NCI-H526 (cell line): ENCODE measurements around the gene SLC7A14.

Experiments
- DNase-seq, 2 experiments: peaks; one replicate each; lab custom pipeline; 2025; lab: John Stamatoyannopoulos, UW

Gene SLC7A14

DNA sequence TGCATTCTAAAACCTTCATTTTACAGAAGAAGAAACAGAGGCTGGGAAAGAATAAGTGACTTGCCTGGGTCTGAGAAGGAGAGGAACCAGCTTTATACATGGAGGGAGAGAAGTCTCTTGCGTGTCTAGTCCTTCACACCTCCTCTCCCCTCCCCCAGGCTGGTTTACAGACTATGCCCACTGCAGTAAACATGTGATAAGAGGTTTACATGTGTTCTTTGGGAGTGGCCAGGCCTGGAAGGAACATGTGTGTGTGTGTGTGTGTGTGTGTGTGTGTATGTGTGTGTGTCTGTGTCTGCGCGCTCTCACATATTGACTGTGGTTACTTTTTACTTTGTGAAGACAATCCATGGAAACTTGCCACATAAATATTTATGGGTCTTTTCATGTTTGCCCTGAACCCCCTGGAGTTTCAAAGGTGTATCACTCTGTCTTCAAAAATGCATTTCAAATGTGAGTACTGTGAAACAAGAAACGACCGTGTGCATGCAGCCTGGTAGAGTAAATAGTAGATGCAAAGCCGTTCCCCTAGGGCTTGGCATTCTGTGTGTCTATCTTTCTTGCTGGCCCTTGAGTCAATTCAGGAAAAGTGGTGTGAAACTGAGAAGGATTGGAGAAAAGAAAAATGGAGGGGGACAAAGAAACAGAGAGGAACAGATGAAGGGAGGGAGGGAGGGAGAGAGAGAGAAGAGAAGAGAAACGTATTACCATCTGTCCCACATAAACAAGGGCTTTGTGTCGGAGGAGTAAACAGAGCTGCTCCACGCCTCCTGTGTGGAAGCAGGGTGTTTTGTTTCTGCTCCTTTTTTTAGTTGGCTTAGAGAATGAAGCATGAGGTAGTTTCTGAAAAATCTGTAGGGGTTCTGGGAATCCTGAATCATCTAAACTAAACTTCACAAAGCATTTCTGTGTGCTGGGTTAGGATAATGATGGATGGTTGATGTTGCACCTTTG lies 115.5 kb downstream of the SLC7A14 start:
- DNase-seq: peak; percentile 82 to 84

DNA sequence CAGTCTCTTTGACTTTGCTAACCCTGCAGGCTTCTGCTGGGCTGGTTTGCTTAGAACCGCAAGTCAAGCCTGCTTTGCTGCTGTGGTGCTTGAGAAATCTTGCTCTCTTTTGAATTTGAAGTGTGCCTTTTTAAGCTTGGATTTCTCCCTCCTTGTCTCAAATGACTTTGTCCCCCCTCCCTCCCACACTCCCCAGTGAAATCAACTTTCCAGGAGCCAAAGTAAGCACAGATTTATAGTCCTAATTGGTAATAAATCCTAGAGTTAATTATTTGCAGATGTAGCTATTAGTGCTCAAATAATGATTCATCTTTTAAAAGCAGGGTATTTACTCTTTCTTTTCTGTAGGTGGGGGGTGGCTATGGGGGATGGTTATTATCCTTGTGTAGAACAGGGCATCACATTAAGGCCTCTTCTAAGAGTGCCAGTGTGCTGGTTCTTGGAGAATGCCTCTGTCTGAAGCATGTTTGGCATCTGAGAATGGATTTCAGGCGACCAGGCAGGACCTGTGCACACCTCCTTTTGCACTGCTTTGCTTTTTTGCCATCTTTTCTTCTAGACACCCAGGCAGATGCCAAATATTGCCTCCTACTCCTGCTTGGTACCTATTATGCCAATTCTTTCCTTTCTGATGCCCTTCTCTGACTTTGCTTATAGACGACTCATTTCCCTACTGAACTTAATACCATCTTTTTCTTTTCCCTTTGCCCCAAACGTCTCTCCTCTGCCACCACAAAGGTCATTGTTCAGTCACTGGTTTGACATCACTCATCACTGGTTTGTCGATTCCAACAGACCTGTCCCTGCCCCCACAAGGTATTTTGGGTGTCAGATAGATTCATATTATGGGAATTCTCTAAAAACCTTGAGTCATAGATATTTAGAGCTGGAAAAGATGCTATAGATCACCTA lies 116.5 kb downstream of the SLC7A14 start:
- peak in 1 of 2 experiments; percentile 48 for DNase-seq

- peak; percentile 98 to 99 for DNase-seq
These were observed 118.2 kb downstream of the SLC7A14 start for GRCh38 chr3:170467571-170468147.

GRCh38 chr3:170467007-170467406 lies 118.9 kb downstream of the SLC7A14 start:
- DNase-seq: peak; percentile 90 to 95

DNA sequence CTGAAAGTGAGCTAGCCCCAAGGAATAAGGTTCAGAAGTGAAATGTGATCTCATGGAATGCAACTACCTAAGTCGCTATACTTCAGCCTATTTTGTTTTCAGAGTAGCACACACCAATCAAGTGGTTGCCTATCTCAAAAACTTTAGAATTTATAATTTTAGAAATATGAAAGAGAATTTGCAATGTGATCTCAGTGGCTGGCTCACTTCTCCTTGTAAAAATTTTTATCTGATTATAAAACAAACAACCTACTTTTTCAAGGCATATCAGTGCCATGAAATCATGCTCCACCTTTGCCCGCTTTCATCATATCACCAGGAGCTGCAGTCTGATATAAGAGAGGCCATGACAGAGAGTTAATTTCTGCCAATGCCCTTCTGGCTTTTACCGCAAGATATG lies 119.9 kb downstream of the SLC7A14 start:
- peak; percentile 71 to 80 for DNase-seq

DNA sequence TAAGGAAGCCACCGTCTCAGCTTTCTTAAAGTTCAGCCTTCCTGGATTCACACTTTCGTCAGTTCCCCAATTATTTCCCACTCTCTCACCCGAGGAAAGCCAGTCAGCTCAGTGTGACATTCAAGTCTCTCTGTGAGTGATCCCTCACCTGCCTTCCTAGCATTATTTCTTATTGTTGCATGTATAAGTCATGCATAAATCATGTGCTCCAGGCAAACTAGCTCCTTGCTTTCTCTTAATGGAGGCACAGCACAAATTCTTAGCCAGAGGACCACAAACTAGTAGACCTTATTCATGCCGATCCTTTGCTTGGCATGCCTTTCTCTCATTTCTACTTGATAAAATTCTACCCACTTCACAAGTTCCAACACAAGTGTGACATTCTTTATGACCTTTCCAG lies 122.9 kb downstream of the SLC7A14 start:
- DNase-seq: no peak

GRCh38 chr3:170458285-170458684 lies 127.6 kb downstream of the SLC7A14 start:
- DNase-seq: no peak

DNA sequence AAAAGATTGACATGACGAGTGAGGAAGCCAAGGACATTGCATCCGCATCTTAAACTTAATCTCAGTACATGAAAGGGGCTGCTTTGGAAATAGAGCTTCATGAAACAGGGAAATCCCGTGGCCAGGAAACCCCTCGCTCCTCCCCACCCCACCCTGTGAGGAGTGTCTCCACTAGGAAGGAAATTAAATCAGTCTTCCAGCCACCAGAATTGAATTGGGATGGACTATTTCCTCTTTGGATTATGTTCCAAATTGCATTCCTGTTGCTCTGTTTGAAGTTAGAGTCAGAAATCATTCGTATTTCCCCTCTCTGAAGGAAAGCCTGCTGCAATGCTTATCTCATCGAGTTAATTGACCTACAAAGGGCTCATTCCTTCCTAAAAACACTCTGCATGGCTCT lies 131.4 kb downstream of the SLC7A14 start:
- DNase-seq: no peak

GRCh38 chr3:170450039-170450438 lies 135.8 kb downstream of the SLC7A14 start:
- no peak for DNase-seq

DNA sequence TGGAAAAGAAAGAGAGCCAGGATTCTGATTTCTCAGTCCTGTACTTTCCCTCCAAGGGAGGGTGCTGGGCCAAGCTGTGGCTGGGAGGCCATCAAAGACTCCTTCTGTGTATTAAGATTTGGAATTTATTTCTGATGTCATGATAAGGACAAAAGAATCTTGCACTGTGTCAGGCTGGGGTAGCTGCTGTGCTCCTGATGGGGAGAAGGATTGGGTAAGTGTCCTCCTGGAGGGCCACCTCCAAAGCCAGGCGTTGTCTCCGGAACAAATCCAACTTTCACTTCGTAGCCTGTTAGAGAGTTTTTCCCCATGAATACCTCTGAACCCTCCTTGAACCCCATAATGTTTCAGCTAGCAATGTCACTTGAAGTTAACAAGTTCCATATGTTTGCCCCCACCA lies 137.3 kb downstream of the SLC7A14 start:
- DNase-seq: no peak

- DNase-seq: no peak
These were observed 142.4 kb downstream of the SLC7A14 start for GRCh38 chr3:170443457-170443856.

DNA sequence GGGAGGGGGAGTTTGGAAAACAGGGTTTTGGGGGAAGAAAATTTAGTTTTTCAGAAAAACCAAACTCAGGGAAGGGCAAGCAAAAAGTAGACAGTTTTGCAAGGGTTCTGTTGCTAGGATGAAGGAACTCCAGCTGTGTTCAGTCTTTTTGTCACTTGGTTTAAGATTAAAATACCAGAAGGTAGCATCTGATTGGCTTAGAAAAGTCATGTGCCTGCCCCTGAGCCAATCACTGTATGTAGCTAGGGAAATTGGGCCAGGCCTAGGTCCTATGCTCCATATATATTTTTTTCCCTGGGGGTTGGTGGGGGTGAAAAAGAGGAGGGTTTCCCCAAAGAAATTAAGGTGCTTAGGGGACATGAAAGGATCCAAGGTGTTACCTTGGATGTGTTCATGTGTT lies 142.9 kb downstream of the SLC7A14 start:
- no peak for DNase-seq

DNA sequence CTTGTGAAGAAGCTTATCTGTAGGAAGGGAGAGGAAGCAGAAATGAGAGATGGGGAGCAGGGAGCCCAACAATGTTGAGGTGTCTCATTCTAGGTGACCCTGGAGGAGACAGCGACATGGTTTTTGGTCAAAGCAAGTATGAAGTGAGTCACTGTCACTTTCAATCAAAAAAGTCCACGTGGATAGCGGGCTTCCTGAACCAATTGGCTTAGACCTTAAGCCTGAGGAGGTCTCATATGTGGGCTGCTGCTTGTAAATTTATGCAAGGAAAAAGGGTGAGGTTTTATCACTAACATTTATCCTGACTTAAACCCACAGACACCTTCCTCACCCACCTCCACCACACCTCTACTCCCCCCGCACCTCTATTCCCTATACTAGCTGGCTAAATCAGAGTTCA lies 144.5 kb downstream of the SLC7A14 start:
- DNase-seq: no peak

GRCh38 chr3:170440344-170440743 lies 145.5 kb downstream of the SLC7A14 start:
- no peak for DNase-seq

DNA sequence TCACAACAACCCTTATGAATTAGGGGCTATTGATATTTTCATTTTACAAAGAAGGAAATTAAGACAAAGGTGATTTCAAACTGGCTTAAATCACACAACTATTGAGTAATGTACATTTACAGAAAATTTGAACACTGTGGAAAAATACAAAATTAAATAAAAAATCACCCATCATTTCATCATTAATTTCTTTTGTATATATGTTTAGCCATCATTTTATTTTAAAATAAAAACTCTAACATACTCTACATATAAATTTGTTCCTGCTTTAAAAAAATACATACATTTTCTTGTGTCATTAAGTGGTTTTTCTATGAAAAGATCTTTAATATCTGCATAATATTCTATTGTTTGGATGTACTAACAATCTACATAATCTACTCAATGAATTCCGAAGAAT lies 147.0 kb downstream of the SLC7A14 start:
- DNase-seq: no peak

DNA sequence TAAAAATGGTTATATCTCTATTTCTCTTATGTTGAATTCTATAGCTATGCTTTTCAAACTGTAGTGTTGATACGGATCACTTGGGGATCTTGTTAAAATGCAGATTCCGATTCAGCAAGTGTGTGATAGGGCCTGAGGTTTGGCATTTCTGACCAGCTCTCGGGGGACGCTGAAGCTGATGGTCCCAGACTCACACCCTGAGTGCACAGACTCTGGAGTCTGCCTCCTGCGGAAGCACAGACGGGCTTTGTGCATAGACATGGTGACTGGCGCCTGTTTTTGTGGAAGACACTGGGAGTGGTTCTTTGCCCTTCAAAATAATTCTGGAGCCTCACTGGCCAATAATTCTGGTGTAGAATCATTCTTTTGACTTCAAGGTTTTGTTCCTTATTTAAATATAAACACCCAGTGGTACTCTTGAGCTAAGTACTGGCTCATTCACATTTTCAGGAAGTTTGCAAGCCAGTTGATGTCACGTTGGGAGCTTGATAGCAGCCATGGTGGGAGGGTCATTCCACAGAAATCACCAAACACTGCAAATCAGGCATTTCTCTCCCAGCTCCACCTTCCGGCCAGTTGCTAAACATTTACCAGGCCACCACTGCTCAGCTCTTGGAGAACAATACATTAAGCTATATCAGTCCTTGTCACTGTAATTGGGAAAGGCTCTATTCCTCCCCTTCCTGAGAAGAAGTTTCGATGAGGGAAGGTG lies 148.0 kb downstream of the SLC7A14 start:
- no peak for DNase-seq

- no peak for DNase-seq
These were observed 148.7 kb downstream of the SLC7A14 start for GRCh38 chr3:170437176-170437575.

GRCh38 chr3:170436697-170437096 lies 149.2 kb downstream of the SLC7A14 start:
- DNase-seq: no peak

GRCh38 chr3:170432416-170432815 lies 153.5 kb downstream of the SLC7A14 start:
- no peak for DNase-seq

GRCh38 chr3:170431054-170431453 lies 154.8 kb downstream of the SLC7A14 start:
- DNase-seq: no peak

DNA sequence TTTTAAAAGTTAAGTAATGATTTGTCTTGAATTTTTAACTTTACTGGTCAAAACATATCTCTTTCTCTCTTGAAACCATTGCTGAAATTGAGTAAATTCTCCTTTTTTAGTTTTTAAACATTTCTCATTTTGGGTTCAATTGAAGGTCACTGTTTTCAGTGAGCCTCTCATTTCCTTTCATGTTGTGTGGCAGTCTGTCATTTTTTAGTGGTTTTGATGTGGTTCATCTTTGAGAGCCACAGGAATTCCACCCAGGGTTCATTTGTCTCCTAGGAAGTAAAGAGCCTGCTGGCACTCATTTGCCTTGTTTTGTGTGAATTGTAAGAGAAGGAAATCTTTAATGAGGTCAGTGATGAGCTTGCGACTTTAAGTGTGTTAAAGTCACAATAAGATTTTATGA lies 156.8 kb downstream of the SLC7A14 start:
- no peak for DNase-seq

GRCh38 chr3:170428095-170428494 lies 157.8 kb downstream of the SLC7A14 start:
- DNase-seq: no peak
